Astrocyte (in vitro differentiated cells and primary cell): ENCODE data around the gene ZMIZ1. TPM values are rescaled to one million over a fixed set of nuclear protein-coding genes. Genes with fewer than 3 reads are reported as not detected.
A peak's percentile ranks its signal among the peaks of the same experiment; 100 is the strongest.

ENCODE experiments used
- DNase-seq: peaks from one replicate; pipeline ENCODE4 v3.0.0-alpha.2; 2010; ENCODE audit warnings: low read depth
- FAIRE-seq: peaks from 2 replicates; lab custom pipeline; 2011; peaks lifted over from hg19 to GRCh38; lab: Jason Lieb, UNC
- H2AFZ ChIP-seq: 2 replicates; pipeline ENCODE4 v1.6.0; 2012; ENCODE audit warnings: low read depth, low read length, inconsistent platforms
- H3K27ac ChIP-seq: 2 replicates; pipeline ENCODE4 v1.5.1; 2011; ENCODE audit warnings: low read depth, low read length, inconsistent platforms
- H3K27me3 ChIP-seq: 2 replicates; pipeline ENCODE4 v1.6.0; 2011; ENCODE audit warnings: low read length, inconsistent platforms; ENCODE audit not compliant: insufficient read depth
- H3K36me3 ChIP-seq: 2 replicates; pipeline ENCODE4 v1.5.1; 2011; ENCODE audit warnings: low read length, inconsistent platforms; ENCODE audit not compliant: insufficient read depth
- H3K4me1 ChIP-seq: 2 replicates; pipeline ENCODE4 v1.5.1; 2011; ENCODE audit warnings: low read length, inconsistent platforms; ENCODE audit not compliant: insufficient read depth
- H3K4me2 ChIP-seq: 2 replicates; pipeline ENCODE4 v1.6.0; 2012; ENCODE audit warnings: low read length, inconsistent platforms
- H3K4me3 ChIP-seq: 2 replicates; pipeline ENCODE4 v1.5.1; 2011; ENCODE audit warnings: low read depth, mild to moderate bottlenecking, low read length, inconsistent platforms; ENCODE audit not compliant: insufficient read depth
- H3K79me2 ChIP-seq: 2 replicates; pipeline ENCODE4 v1.6.0; 2012; ENCODE audit warnings: mild to moderate bottlenecking, low read length, inconsistent platforms; ENCODE audit not compliant: insufficient read depth
- H3K9ac ChIP-seq: 2 replicates; pipeline ENCODE4 v1.6.0; 2012; ENCODE audit warnings: mild to moderate bottlenecking, low read length, inconsistent platforms
- H3K9me3 ChIP-seq: 2 replicates; pipeline ENCODE4 v1.5.1; 2012; ENCODE audit warnings: low read depth, mild to moderate bottlenecking, low read length, inconsistent platforms; ENCODE audit not compliant: insufficient read depth
- H4K20me1 ChIP-seq: 2 replicates; pipeline ENCODE4 v1.6.0; 2012; ENCODE audit warnings: low read length, inconsistent platforms; ENCODE audit not compliant: insufficient read depth
- H3K27ac Mint-ChIP-seq: one replicate; pipeline ENCODE4 v1.8.0; 2021; ENCODE audit warnings: mild to moderate bottlenecking, mixed read lengths; ENCODE audit not compliant: unreplicated experiment
- H3K27me3 Mint-ChIP-seq: one replicate; pipeline ENCODE4 v1.8.0; 2021; ENCODE audit warnings: low read depth, mixed read lengths; ENCODE audit not compliant: unreplicated experiment
- H3K36me3 Mint-ChIP-seq: one replicate; pipeline ENCODE4 v1.8.0; 2021; ENCODE audit warnings: low read depth, mixed read lengths; ENCODE audit not compliant: unreplicated experiment
- H3K4me1 Mint-ChIP-seq: one replicate; pipeline ENCODE4 v1.8.0; 2021; ENCODE audit warnings: low read depth, mixed read lengths; ENCODE audit not compliant: unreplicated experiment
- H3K4me3 Mint-ChIP-seq: one replicate; pipeline ENCODE4 v1.8.0; 2021; ENCODE audit warnings: mild to moderate bottlenecking, moderate library complexity, mixed read lengths; ENCODE audit not compliant: unreplicated experiment
- H3K9me3 Mint-ChIP-seq: one replicate; pipeline ENCODE4 v1.8.0; 2021; ENCODE audit warnings: mild to moderate bottlenecking, mixed read lengths; ENCODE audit not compliant: unreplicated experiment
- CTCF ChIP-seq: IDR thresholded peaks from 2 replicates; pipeline ENCODE4 v1.5.1; 2011; ENCODE audit warnings: low read depth, mild to moderate bottlenecking, inconsistent platforms, low read length, moderate library complexity; ENCODE audit not compliant: insufficient read depth
- EZH2 ChIP-seq: IDR thresholded peaks from 2 replicates; pipeline ENCODE4 v1.6.1; 2012; ENCODE audit warnings: mild to moderate bottlenecking, low read length, inconsistent platforms; ENCODE audit not compliant: insufficient read depth
- total RNA-seq: library from RNA; stranded (reverse); gene quantifications from 2 replicates; pipeline ENCODE4 v1.2.1, GENCODE V29; 2021

The ZMIZ1 gene
- total RNA-seq, 1 donor from 2014 or later: 45.5 TPM

- Histone ChIP-seq H3K9ac (no peak overlapping the region), H3K27me3 (no peaks in the 10 kb centered on the region), H4K20me1 (peaks cover 84% of the 10 kb centered on the region), H3K79me2 (peaks cover 46% of the 10 kb centered on the region), H3K4me1 (peaks cover 3% of the 10 kb centered on the region), H3K9me3 (no peaks in the 10 kb centered on the region), H2AFZ (no peak overlapping the region), H3K36me3 (peaks cover 8% of the 10 kb centered on the region), H3K27ac (no peak overlapping the region), H3K4me3 (no peak overlapping the region), H3K4me2 (no peak overlapping the region)
- no peaks in the 10 kb centered on the region for H3K27me3 Mint-ChIP-seq
- TF ChIP-seq CTCF: peak; percentile 40
- TF ChIP-seq EZH2: no peak
- no peaks in the 10 kb centered on the region for H3K9me3 Mint-ChIP-seq
- no peak overlapping the region for H3K27ac Mint-ChIP-seq
- DNase-seq: no peak
- H3K4me3 Mint-ChIP-seq: no peak overlapping the region
- H3K4me1 Mint-ChIP-seq: peaks cover 11% of the 10 kb centered on the region
- H3K36me3 Mint-ChIP-seq: peaks cover 20% of the 10 kb centered on the region
- no peak for FAIRE-seq
Measured at GRCh38 chr10:79202188-79203013, 133.6 kb downstream of the ZMIZ1 start.

- H3K4me1 ChIP-seq: peaks cover 3% of the 10 kb centered on the region
- no peaks in the 10 kb centered on the region for H3K9me3 ChIP-seq
- H3K4me1 Mint-ChIP-seq: peaks cover 11% of the 10 kb centered on the region
- TF ChIP-seq EZH2 (no peak), CTCF (no peak)
- H3K79me2 ChIP-seq: peaks cover 45% of the 10 kb centered on the region
- H3K27me3 ChIP-seq: no peaks in the 10 kb centered on the region
- no peak overlapping the region for H3K27ac ChIP-seq
- H3K9me3 Mint-ChIP-seq: no peaks in the 10 kb centered on the region
- peaks cover 84% of the 10 kb centered on the region for H4K20me1 ChIP-seq
- H3K27ac Mint-ChIP-seq: peak overlapping the region; percentile 66
- no peak overlapping the region for H3K9ac ChIP-seq
- no peak overlapping the region for H3K4me2 ChIP-seq
- no peak for DNase-seq
- no peak overlapping the region for H3K4me3 Mint-ChIP-seq
- H3K27me3 Mint-ChIP-seq: no peaks in the 10 kb centered on the region
- H3K36me3 Mint-ChIP-seq: peaks cover 20% of the 10 kb centered on the region
- H2AFZ ChIP-seq: no peak overlapping the region
- no peak overlapping the region for H3K4me3 ChIP-seq
- no peak for FAIRE-seq
- peaks cover 9% of the 10 kb centered on the region for H3K36me3 ChIP-seq
Measured at GRCh38 chr10:79203014-79203644, 134.4 kb downstream of the ZMIZ1 start.

GRCh38 chr10:79203833-79204232, 135.1 kb downstream of the ZMIZ1 start:
- H3K4me1 Mint-ChIP-seq: peaks cover 11% of the 10 kb centered on the region
- H3K4me3 Mint-ChIP-seq: no peak overlapping the region
- H3K4me2 ChIP-seq: no peak overlapping the region
- H3K36me3 ChIP-seq: peaks cover 16% of the 10 kb centered on the region
- H3K27ac Mint-ChIP-seq: no peak overlapping the region
- no peak overlapping the region for H2AFZ ChIP-seq
- no peaks in the 10 kb centered on the region for H3K9me3 Mint-ChIP-seq
- H3K9ac ChIP-seq: no peak overlapping the region
- no peaks in the 10 kb centered on the region for H3K9me3 ChIP-seq
- H3K27ac ChIP-seq: no peak overlapping the region
- H3K4me3 ChIP-seq: no peak overlapping the region
- no peak for FAIRE-seq
- no peaks in the 10 kb centered on the region for H3K27me3 Mint-ChIP-seq
- TF ChIP-seq EZH2 (no peak), CTCF (no peak)
- peaks cover 90% of the 10 kb centered on the region for H4K20me1 ChIP-seq
- H3K36me3 Mint-ChIP-seq: peaks cover 23% of the 10 kb centered on the region
- peaks cover 43% of the 10 kb centered on the region for H3K79me2 ChIP-seq
- peaks cover 3% of the 10 kb centered on the region for H3K4me1 ChIP-seq
- H3K27me3 ChIP-seq: no peaks in the 10 kb centered on the region
- DNase-seq: no peak
